H1 (cell line): ENCODE results near the gene ATE1.

Experiments
- CHD1 ChIP-seq: IDR thresholded peaks from 2 replicates; pipeline ENCODE4 v1.6.1; 2012; ENCODE audit warnings: low read depth, low read length, improper control_type of control experiment
- EZH2 ChIP-seq: fragments of 200-600 bp; sonication (generic); IDR thresholded peaks from 2 replicates; pipeline ENCODE4 v1.7.1; 2012; ENCODE audit warnings: low read depth, mild to moderate bottlenecking, moderate library complexity, low read length, inconsistent platforms; ENCODE audit not compliant: severe bottlenecking
- JUND ChIP-seq: IDR thresholded peaks from 2 replicates; pipeline ENCODE4 v1.6.1; 2011; ENCODE audit warnings: mild to moderate bottlenecking, improper control_type of control experiment, low read length
- NANOG ChIP-seq: IDR thresholded peaks from 2 replicates; pipeline ENCODE4 v1.6.1; 2011; ENCODE audit warnings: low read length, low read depth, mild to moderate bottlenecking, inconsistent platforms; ENCODE audit not compliant: insufficient read depth, poor library complexity, severe bottlenecking
- POLR2A ChIP-seq, 2 experiments: IDR thresholded peaks; 1 replicate in 1 of 2; 2 replicates in 1 of 2; pipeline ENCODE4 v1.6.1; 2011; ENCODE audit warnings: low read depth in 2 of 2, low read length in 2 of 2, mild to moderate bottlenecking in 2 of 2; ENCODE audit errors: control extremely low read depth in 1 of 2
- POLR2AphosphoS5 ChIP-seq: IDR thresholded peaks from 2 replicates; pipeline ENCODE4 v1.6.1; 2011; ENCODE audit warnings: low read depth, low read length
- RAD21 ChIP-seq, 2 experiments: IDR thresholded peaks in 1 of 2; conservative IDR thresholded peaks in 1 of 2; 2 replicates each; pipeline ENCODE4 v1.6.1; 2011; ENCODE audit warnings: low read depth in 2 of 2, low read length in 2 of 2, improper control_type of control experiment in 1 of 2, inconsistent platforms in 1 of 2, mild to moderate bottlenecking in 1 of 2, moderate library complexity in 1 of 2
- RFX5 ChIP-seq: IDR thresholded peaks from 2 replicates; pipeline ENCODE4 v1.6.1; 2011; ENCODE audit warnings: low read depth, low read length, improper control_type of control experiment, borderline replicate concordance
- SP1 ChIP-seq: IDR thresholded peaks from 2 replicates; pipeline ENCODE4 v1.6.1; 2011; ENCODE audit warnings: low read depth, low read length
- TAF1 ChIP-seq: IDR thresholded peaks from 2 replicates; pipeline ENCODE4 v1.6.1; 2011; ENCODE audit warnings: mild to moderate bottlenecking, low read depth, low read length
- ZNF274 ChIP-seq: IDR thresholded peaks from 2 replicates; pipeline ENCODE4 v1.7.0; 2012; ENCODE audit warnings: low read length, borderline replicate concordance; ENCODE audit errors: extremely low read depth
- TF ChIP-seq, protein P1 (sequence below), 3 experiments: IDR thresholded peaks; 1 replicate in 2 of 3; 2 replicates in 1 of 3; pipeline versions ENCODE4 v1.5.1 to v1.6.1; 2011; ENCODE audit warnings: low read length in 3 of 3, mild to moderate bottlenecking in 3 of 3, inconsistent platforms in 2 of 3, low read depth in 1 of 3, moderate library complexity in 1 of 3; ENCODE audit not compliant: insufficient read depth in 1 of 3; ENCODE audit errors: control extremely low read depth in 1 of 3
- TF ChIP-seq, protein P2 (sequence below): IDR thresholded peaks from 2 replicates; pipeline ENCODE4 v1.6.1; 2012; ENCODE audit warnings: inconsistent platforms
- TF ChIP-seq, protein P3 (sequence below): fragments of 300-600 bp; sonication (generic); IDR thresholded peaks from 2 replicates; pipeline ENCODE4 v1.7.1; 2012; ENCODE audit warnings: low read length, moderate library complexity, mild to moderate bottlenecking, inconsistent platforms; ENCODE audit not compliant: insufficient replicate concordance

DNA sequence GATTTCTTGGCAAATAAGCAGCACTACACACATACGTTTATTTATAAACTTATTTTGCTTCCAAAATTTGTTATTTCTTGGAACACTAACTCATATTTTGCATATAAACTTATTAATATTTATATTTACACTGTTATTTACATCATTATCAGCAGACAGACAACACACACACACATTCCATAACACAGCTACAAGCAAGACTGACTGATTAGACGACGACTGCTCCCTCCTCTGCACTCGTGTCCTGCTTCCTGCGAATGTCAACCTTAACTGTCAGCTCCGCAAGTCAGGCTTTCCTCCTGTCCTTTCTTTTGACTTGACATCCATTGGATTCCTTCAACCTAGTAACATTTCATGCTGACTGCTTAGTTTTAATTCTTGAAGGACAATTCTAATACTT, 96.6 kb downstream of the ATE1 start:
- TF ChIP-seq POLR2A (IDR thresholded peaks at IDR 0.05; ENCODE audit: control extremely low read depth in 1 of 2, low read depth in 2 of 2, low read length in 2 of 2) (no peak), ZNF274 (no peak), SP1 (no peak), POLR2AphosphoS5 (no peak), JUND (no peak), EZH2 (no peak), CHD1 (no peak), RFX5 (no peak), TAF1 (no peak), RAD21 (IDR thresholded peaks at IDR 0.05 in 1 of 2, conservative IDR thresholded peaks at IDR 0.05 in 1 of 2; ENCODE audit: low read depth in 2 of 2, low read length in 2 of 2) (no peak), NANOG (no peak)
- TF ChIP-seq, protein P1, sequence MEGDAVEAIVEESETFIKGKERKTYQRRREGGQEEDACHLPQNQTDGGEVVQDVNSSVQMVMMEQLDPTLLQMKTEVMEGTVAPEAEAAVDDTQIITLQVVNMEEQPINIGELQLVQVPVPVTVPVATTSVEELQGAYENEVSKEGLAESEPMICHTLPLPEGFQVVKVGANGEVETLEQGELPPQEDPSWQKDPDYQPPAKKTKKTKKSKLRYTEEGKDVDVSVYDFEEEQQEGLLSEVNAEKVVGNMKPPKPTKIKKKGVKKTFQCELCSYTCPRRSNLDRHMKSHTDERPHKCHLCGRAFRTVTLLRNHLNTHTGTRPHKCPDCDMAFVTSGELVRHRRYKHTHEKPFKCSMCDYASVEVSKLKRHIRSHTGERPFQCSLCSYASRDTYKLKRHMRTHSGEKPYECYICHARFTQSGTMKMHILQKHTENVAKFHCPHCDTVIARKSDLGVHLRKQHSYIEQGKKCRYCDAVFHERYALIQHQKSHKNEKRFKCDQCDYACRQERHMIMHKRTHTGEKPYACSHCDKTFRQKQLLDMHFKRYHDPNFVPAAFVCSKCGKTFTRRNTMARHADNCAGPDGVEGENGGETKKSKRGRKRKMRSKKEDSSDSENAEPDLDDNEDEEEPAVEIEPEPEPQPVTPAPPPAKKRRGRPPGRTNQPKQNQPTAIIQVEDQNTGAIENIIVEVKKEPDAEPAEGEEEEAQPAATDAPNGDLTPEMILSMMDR (IDR thresholded peaks at IDR 0.05; ENCODE audit: control extremely low read depth in 1 of 3, insufficient read depth in 1 of 3, low read depth in 1 of 3, low read length in 3 of 3), result no peak
- TF ChIP-seq, protein P2, sequence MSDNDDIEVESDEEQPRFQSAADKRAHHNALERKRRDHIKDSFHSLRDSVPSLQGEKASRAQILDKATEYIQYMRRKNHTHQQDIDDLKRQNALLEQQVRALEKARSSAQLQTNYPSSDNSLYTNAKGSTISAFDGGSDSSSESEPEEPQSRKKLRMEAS, result no peak
- TF ChIP-seq, protein P3, sequence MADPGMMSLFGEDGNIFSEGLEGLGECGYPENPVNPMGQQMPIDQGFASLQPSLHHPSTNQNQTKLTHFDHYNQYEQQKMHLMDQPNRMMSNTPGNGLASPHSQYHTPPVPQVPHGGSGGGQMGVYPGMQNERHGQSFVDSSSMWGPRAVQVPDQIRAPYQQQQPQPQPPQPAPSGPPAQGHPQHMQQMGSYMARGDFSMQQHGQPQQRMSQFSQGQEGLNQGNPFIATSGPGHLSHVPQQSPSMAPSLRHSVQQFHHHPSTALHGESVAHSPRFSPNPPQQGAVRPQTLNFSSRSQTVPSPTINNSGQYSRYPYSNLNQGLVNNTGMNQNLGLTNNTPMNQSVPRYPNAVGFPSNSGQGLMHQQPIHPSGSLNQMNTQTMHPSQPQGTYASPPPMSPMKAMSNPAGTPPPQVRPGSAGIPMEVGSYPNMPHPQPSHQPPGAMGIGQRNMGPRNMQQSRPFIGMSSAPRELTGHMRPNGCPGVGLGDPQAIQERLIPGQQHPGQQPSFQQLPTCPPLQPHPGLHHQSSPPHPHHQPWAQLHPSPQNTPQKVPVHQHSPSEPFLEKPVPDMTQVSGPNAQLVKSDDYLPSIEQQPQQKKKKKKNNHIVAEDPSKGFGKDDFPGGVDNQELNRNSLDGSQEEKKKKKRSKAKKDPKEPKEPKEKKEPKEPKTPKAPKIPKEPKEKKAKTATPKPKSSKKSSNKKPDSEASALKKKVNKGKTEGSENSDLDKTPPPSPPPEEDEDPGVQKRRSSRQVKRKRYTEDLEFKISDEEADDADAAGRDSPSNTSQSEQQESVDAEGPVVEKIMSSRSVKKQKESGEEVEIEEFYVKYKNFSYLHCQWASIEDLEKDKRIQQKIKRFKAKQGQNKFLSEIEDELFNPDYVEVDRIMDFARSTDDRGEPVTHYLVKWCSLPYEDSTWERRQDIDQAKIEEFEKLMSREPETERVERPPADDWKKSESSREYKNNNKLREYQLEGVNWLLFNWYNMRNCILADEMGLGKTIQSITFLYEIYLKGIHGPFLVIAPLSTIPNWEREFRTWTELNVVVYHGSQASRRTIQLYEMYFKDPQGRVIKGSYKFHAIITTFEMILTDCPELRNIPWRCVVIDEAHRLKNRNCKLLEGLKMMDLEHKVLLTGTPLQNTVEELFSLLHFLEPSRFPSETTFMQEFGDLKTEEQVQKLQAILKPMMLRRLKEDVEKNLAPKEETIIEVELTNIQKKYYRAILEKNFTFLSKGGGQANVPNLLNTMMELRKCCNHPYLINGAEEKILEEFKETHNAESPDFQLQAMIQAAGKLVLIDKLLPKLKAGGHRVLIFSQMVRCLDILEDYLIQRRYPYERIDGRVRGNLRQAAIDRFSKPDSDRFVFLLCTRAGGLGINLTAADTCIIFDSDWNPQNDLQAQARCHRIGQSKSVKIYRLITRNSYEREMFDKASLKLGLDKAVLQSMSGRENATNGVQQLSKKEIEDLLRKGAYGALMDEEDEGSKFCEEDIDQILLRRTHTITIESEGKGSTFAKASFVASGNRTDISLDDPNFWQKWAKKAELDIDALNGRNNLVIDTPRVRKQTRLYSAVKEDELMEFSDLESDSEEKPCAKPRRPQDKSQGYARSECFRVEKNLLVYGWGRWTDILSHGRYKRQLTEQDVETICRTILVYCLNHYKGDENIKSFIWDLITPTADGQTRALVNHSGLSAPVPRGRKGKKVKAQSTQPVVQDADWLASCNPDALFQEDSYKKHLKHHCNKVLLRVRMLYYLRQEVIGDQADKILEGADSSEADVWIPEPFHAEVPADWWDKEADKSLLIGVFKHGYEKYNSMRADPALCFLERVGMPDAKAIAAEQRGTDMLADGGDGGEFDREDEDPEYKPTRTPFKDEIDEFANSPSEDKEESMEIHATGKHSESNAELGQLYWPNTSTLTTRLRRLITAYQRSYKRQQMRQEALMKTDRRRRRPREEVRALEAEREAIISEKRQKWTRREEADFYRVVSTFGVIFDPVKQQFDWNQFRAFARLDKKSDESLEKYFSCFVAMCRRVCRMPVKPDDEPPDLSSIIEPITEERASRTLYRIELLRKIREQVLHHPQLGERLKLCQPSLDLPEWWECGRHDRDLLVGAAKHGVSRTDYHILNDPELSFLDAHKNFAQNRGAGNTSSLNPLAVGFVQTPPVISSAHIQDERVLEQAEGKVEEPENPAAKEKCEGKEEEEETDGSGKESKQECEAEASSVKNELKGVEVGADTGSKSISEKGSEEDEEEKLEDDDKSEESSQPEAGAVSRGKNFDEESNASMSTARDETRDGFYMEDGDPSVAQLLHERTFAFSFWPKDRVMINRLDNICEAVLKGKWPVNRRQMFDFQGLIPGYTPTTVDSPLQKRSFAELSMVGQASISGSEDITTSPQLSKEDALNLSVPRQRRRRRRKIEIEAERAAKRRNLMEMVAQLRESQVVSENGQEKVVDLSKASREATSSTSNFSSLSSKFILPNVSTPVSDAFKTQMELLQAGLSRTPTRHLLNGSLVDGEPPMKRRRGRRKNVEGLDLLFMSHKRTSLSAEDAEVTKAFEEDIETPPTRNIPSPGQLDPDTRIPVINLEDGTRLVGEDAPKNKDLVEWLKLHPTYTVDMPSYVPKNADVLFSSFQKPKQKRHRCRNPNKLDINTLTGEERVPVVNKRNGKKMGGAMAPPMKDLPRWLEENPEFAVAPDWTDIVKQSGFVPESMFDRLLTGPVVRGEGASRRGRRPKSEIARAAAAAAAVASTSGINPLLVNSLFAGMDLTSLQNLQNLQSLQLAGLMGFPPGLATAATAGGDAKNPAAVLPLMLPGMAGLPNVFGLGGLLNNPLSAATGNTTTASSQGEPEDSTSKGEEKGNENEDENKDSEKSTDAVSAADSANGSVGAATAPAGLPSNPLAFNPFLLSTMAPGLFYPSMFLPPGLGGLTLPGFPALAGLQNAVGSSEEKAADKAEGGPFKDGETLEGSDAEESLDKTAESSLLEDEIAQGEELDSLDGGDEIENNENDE, result no peak
